Activated CD4-positive, alpha-beta T cell treated with anti-CD3 and anti-CD28 coated beads for 36 hours (primary cell): ENCODE data around the gene CEBPA. TPM values are rescaled to one million over a fixed set of nuclear protein-coding genes. Genes with fewer than 3 reads are reported as not detected.

Experiments used
- ATAC-seq: fragments of 200-7000 bp; cut with Tn5 transposase; one replicate; pipeline ENCODE4 v1.10.0; 2021; ENCODE audit warnings: mild to moderate bottlenecking, moderate library complexity
- CTCF ChIA-PET: fragments of 350-600 bp; sonication (Branson Sonifier 250); formaldehyde crosslinking; loops from one replicate; lab custom pipeline; 2021; ENCODE audit warnings: antibody characterized with exemption; lab: Charles Lee
- POLR2A ChIA-PET: fragments of 350-600 bp; sonication (Branson Sonifier 250); formaldehyde crosslinking; loops from one replicate; lab custom pipeline; 2021; ENCODE audit warnings: antibody characterized with exemption, inconsistent platforms; lab: Charles Lee
- DNase-seq: peaks from one replicate; pipeline ENCODE4 v3.0.0-alpha.2; 2020
- H3K27ac Mint-ChIP-seq: one replicate; pipeline ENCODE4 v1.8.0; 2021; ENCODE audit warnings: mixed read lengths
- H3K27me3 Mint-ChIP-seq: one replicate; pipeline ENCODE4 v1.8.0; 2021; ENCODE audit warnings: mixed read lengths
- H3K36me3 Mint-ChIP-seq: one replicate; pipeline ENCODE4 v1.8.0; 2021; ENCODE audit warnings: low read depth, mixed read lengths
- H3K4me1 Mint-ChIP-seq: one replicate; pipeline ENCODE4 v1.8.0; 2021; ENCODE audit warnings: mixed read lengths
- H3K4me3 Mint-ChIP-seq: one replicate; pipeline ENCODE4 v1.8.0; 2021; ENCODE audit warnings: mild to moderate bottlenecking, moderate library complexity, mixed read lengths
- H3K9me3 Mint-ChIP-seq: one replicate; pipeline ENCODE4 v1.8.0; 2021; ENCODE audit warnings: low read depth, mixed read lengths
- intact Hi-C, 2 experiments: fragments of 100-400 bp; cut with DNase I in 1 of 2; cut with micrococcal nuclease in 1 of 2; formaldehyde crosslinking; loops; one replicate each; pipeline versions ENCODE4 v1.14.2 to v1.15.1; 2022 to 2024; cut with DNase I, micrococcal nuclease
- total RNA-seq, 2 experiments: library from RNA; stranded (reverse); gene quantifications; one replicate each; pipeline ENCODE4 v1.2.3, GENCODE V29; 2021

Gene CEBPA
- total RNA-seq, 2 experiments from 2014 or later: 0.11 TPM; not detected in 1

DNA sequence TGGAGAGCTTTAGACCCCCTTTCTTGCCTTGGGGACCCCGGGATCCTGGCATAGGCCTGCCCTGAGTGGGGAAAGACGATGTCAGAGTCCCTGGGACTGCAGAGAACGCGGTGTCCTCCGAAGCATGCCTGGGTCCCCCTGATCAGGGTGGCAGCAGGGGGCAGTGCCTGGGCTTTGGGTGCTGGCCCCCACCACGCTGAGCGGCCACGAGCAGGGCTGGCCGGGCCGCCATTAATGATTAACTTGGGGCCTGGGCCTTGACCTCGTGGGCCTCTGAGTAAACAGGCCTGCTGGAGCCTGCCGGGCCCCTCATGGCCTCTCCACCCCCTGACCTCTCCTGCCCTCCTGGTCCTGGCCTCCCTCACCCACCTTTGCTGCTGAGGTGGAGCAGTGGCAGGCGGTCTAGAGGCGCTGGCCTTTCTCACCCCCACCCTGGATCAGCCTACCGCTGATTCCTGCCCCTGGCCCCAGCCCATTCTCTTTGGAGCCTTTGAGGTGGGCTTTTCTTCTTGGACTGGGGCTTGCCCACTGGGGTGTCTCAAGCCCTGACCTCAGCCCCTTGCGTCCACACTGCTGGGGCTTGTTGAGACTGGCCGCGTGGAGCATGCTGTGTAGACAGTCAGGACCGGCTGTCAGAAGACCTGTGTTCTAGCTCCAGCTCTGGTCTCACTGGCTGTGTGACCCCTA is 26.3 kb downstream of the CEBPA start:
- ChIA-PET CTCF (interaction anchor here (0.7 kb wide), 1 partner anchor 18 kb away, joined by 3 read pairs; no protein-coding TSS in a partner anchor), POLR2A (no interaction called here)

GRCh38 chr19:33275559-33275932 is 26.8 kb downstream of the CEBPA start:
- no peak for ATAC-seq
- DNase-seq: no peak
- Mint-ChIP-seq H3K27ac (no peak overlapping the region), H3K36me3 (no peaks in the 10 kb centered on the region), H3K4me3 (no peak overlapping the region), H3K27me3 (peaks cover 4% of the 10 kb centered on the region), H3K4me1 (peaks cover 13% of the 10 kb centered on the region), H3K9me3 (no peaks in the 10 kb centered on the region)
- intact Hi-C loops: no loop called here
- ChIA-PET POLR2A (no interaction called here), CTCF (interaction anchor here (0.7 to 0.8 kb wide), 2 partner anchors 17 to 78 kb away, joined by 3 read pairs; no protein-coding TSS in a partner anchor)

More for the DNA sequence above, 26.3 kb downstream of the CEBPA start:
- H3K4me1 Mint-ChIP-seq: peaks cover 18% of the 10 kb centered on the region
- H3K27me3 Mint-ChIP-seq: peaks cover 4% of the 10 kb centered on the region
- intact Hi-C loops: no loop called here
- DNase-seq (no peak), ATAC-seq (no peak)
- no peaks in the 10 kb centered on the region for H3K9me3 Mint-ChIP-seq
- no peaks in the 10 kb centered on the region for H3K36me3 Mint-ChIP-seq
- no peak overlapping the region for H3K4me3 Mint-ChIP-seq
- no peak overlapping the region for H3K27ac Mint-ChIP-seq

DNA sequence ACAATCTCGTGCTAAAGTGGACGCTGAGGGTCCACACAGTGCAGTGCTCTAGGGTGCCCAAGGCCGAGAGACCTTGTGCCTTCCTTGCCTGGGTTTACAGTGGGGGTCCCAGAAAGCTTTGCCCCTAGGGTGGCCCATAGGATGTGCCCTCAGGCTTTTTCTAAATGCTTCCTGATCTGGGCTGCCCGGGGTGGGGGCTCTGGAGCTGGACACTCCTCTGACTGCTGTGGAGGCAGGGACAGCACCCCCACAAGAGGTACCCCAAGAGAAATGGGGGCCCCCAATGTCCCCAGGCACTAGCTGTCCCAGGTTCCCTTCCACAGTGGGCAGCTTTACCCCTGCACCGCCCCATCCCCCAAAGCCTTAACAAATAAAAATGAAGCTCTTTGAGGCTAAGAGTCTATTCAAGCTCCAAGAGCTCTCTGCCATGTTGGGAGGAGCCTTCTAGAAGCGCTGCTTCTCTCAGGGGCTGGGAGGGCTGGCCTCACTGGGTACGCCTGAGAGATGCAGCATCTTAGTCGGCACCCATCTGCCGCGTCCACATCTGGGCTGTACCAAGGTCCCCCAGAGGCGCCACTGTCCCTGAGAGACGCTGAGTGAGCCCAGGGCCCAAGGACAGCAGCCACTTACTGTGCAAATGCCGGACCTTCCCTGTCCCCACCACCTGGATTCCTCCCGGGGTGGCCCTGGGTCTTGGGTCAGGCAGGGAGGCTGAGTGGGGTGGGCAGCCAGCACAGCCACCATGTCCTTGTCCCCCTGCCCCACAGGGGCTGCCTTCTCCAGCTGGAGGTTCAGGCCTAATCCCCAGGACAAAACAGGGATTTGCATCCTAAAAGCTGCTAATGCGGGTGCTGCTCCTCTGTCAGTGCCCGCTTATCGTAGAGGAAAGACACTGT is 27.4 kb downstream of the CEBPA start:
- CTCF ChIA-PET: interaction anchor here (0.7 to 0.8 kb wide), 2 partner anchors 17 to 78 kb away, joined by 3 read pairs; no protein-coding TSS in a partner anchor

GRCh38 chr19:33273881-33274662 is 28.3 kb downstream of the CEBPA start:
- ATAC-seq: peak; percentile 80
- Mint-ChIP-seq H3K9me3 (no peaks in the 10 kb centered on the region), H3K4me1 (peaks cover 6% of the 10 kb centered on the region), H3K27me3 (no peaks in the 10 kb centered on the region), H3K27ac (no peak overlapping the region), H3K36me3 (no peaks in the 10 kb centered on the region), H3K4me3 (no peak overlapping the region)
- ChIA-PET POLR2A (no interaction called here), CTCF (no interaction called here)
- peak; percentile 66 for DNase-seq
- intact Hi-C loops: no loop called here

More for the DNA sequence above, 27.4 kb downstream of the CEBPA start:
- Mint-ChIP-seq H3K27ac (no peak overlapping the region), H3K9me3 (no peaks in the 10 kb centered on the region), H3K4me3 (no peak overlapping the region), H3K4me1 (peaks cover 7% of the 10 kb centered on the region), H3K27me3 (peaks cover under 1% of the 10 kb centered on the region), H3K36me3 (no peaks in the 10 kb centered on the region)
- ATAC-seq (no peak), DNase-seq (no peak)
- intact Hi-C loops: no loop called here
- POLR2A ChIA-PET: no interaction called here

GRCh38 chr19:33273065-33273736 is 29.1 kb downstream of the CEBPA start:
- intact Hi-C loops: no loop called here
- Mint-ChIP-seq H3K27ac (no peak overlapping the region), H3K9me3 (no peaks in the 10 kb centered on the region), H3K4me3 (no peak overlapping the region), H3K36me3 (no peaks in the 10 kb centered on the region), H3K27me3 (no peaks in the 10 kb centered on the region), H3K4me1 (peaks cover 6% of the 10 kb centered on the region)
- ChIA-PET CTCF (no interaction called here), POLR2A (no interaction called here)
- ATAC-seq: no peak
- DNase-seq: no peak

DNA sequence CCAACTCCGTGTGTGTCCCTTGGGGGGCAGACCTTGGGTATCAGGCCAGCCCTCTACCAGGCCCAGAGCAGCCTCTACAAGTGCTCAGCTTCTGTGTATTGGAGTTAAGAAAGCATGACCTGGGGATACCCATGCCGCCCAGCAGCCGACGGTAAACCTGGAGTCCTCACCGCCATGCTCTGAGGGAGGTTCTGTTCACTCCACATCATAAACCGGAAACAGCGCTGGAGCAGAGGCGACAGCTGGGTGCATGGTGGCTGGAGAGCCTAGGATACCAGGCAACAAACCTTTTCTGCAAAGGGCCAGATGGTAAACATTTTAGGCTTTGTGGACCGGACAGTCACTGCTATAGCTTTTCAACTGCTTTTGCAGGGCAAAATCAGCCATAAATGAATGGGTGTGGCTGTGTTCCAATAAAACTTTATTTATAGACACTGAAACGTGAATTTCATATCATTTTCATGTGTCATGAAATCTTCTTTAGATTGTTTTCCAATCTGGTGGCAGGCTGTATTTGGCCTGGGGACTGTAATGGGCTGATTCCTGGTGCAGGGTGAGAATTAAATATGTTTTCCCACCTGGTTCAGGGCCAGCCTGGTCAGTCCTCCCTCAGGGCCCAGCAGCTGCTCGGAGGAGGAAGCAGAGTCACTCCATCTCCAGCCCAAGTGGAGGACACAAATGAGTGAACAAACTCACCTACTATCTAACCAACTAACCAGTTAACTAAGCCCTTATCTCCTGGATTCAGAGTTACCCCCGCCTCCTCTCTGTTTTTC is 30.9 kb downstream of the CEBPA start:
- intact Hi-C loops: no loop called here

GRCh38 chr19:33270769-33271168 is 31.6 kb downstream of the CEBPA start:
- CTCF ChIA-PET: interaction anchor here (0.6 kb wide), 1 partner anchor 772 kb away, joined by 5 read pairs; no protein-coding TSS in a partner anchor
- ATAC-seq (no peak), DNase-seq (no peak)
- H3K4me1 Mint-ChIP-seq: peaks cover 6% of the 10 kb centered on the region
- H3K9me3 Mint-ChIP-seq: no peaks in the 10 kb centered on the region
- POLR2A ChIA-PET: no interaction called here
- H3K27ac Mint-ChIP-seq: no peak overlapping the region
- intact Hi-C loops: no loop called here
- H3K4me3 Mint-ChIP-seq: no peak overlapping the region
- no peaks in the 10 kb centered on the region for H3K27me3 Mint-ChIP-seq
- no peaks in the 10 kb centered on the region for H3K36me3 Mint-ChIP-seq

More for the DNA sequence above, 30.9 kb downstream of the CEBPA start:
- DNase-seq: no peak
- H3K4me1 Mint-ChIP-seq: peaks cover 6% of the 10 kb centered on the region
- H3K4me3 Mint-ChIP-seq: no peak overlapping the region
- H3K27ac Mint-ChIP-seq: no peak overlapping the region
- H3K9me3 Mint-ChIP-seq: no peaks in the 10 kb centered on the region
- H3K27me3 Mint-ChIP-seq: no peaks in the 10 kb centered on the region
- POLR2A ChIA-PET: no interaction called here
- ATAC-seq: no peak
- H3K36me3 Mint-ChIP-seq: no peaks in the 10 kb centered on the region
- CTCF ChIA-PET: no interaction called here

DNA sequence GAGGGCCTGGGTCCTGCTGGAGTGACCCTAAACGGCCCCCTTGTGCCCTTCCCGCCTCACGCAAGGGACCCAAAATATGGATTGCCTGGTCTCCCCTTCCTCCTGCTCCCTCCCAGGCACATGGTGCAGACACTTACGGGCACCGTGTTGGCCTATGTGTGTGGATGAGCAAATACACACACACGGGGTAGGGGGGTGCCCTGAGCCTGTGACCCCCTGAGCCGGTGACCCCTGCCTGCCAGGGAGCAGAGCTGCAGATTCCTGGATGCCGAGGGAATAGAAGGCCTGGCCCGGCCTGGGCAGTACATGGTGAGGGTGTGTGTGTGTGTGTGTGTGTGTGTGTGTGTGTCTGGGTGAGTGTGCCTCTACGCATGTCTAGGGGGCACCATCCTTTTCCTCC is 33.3 kb downstream of the CEBPA start:
- CTCF ChIA-PET: no interaction called here
- POLR2A ChIA-PET: no interaction called here
- H3K36me3 Mint-ChIP-seq: no peaks in the 10 kb centered on the region
- H3K9me3 Mint-ChIP-seq: no peaks in the 10 kb centered on the region
- ATAC-seq (no peak), DNase-seq (no peak)
- H3K4me3 Mint-ChIP-seq: no peak overlapping the region
- no peak overlapping the region for H3K27ac Mint-ChIP-seq
- no peaks in the 10 kb centered on the region for H3K27me3 Mint-ChIP-seq
- peaks cover 2% of the 10 kb centered on the region for H3K4me1 Mint-ChIP-seq
- intact Hi-C loops: no loop called here

GRCh38 chr19:33268162-33268991 is 34.0 kb downstream of the CEBPA start:
- Mint-ChIP-seq H3K4me1 (no peaks in the 10 kb centered on the region), H3K27ac (no peak overlapping the region), H3K27me3 (peaks cover 2% of the 10 kb centered on the region), H3K4me3 (no peak overlapping the region), H3K9me3 (no peaks in the 10 kb centered on the region), H3K36me3 (no peaks in the 10 kb centered on the region)
- CTCF ChIA-PET: no interaction called here
- DNase-seq (no peak), ATAC-seq (no peak)
- intact Hi-C loops: no loop called here
- POLR2A ChIA-PET: no interaction called here

DNA sequence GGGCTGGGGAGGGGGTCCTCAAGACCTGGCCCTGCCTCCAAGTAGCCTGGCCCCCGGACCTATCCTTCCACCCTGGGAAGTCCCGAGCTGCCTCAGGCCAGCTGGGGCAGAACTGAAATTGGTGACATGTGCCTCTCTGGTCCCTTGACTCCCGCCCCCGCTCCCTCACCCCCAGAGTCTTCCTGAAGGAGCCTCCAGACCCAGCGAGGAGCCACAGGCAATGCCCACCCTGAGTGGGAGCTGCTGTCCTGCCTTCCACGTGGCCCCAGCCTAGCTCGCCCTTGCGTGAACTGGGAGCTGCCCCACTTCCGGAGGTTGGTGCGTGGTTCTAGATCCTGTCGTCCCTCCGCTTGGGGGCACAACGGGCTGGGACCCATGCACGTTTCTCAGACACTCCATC is 34.6 kb downstream of the CEBPA start:
- Mint-ChIP-seq H3K4me1 (no peaks in the 10 kb centered on the region), H3K36me3 (no peaks in the 10 kb centered on the region), H3K27me3 (peaks cover 5% of the 10 kb centered on the region), H3K27ac (no peak overlapping the region), H3K9me3 (no peaks in the 10 kb centered on the region), H3K4me3 (no peak overlapping the region)
- POLR2A ChIA-PET: no interaction called here
- CTCF ChIA-PET: interaction anchor here (0.6 kb wide), 1 partner anchor 104 kb away, joined by 4 read pairs; no protein-coding TSS in a partner anchor
- DNase-seq: no peak
- intact Hi-C loops: no loop called here
- ATAC-seq: no peak
